SK-N-SH (cell line): ENCODE measurements around the gene BMI1. TPM values are rescaled to one million over a fixed set of nuclear protein-coding genes. Genes with fewer than 3 reads are reported as not detected.

Experiments used
- CTCF ChIA-PET: fragments of 300-600, 350-600 bp; formaldehyde crosslinking; extraction: SDS; loops from one replicate; lab custom pipeline; 2021; lab: Yijun Ruan, JAX
- POLR2A ChIA-PET: fragments of 350-600 bp; sonication (Branson Sonifier 250); formaldehyde crosslinking; extraction: SDS; loops from one replicate; lab custom pipeline; 2020; ENCODE audit warnings: antibody characterized with exemption, inconsistent platforms; lab: Yijun Ruan, JAX
- DNase-seq: peaks from one replicate; pipeline ENCODE4 v3.0.0; 2012
- H2AFZ ChIP-seq: fragments of 200-600 bp; sonication (generic); 2 replicates; pipeline ENCODE4 v1.8.1; 2016; ENCODE audit warnings: antibody characterized with exemption, mild to moderate bottlenecking, low read depth
- H3F3A ChIP-seq: fragments of 200-600 bp; sonication (generic); replicated peaks from 2 replicates; pipeline ENCODE3; 2016; ENCODE audit warnings: antibody characterized with exemption, mild to moderate bottlenecking; ENCODE audit not compliant: insufficient read depth
- H3K27ac ChIP-seq, 2 experiments: fragments of 200-500 bp in 1 of 2; fragments of 200-600 bp in 1 of 2; sonication (Bioruptor generic) in 1 of 2; sonication (generic), shearing (Covaris generic) in 1 of 2; 2 replicates each; pipeline versions ENCODE4 v1.5.1 to v1.6.1; 2014 to 2016; ENCODE audit warnings: low read depth in 2 of 2, inconsistent platforms in 1 of 2, low read length in 1 of 2, mild to moderate bottlenecking in 1 of 2, mixed read lengths in 1 of 2
- H3K27me3 ChIP-seq: fragments of 200-600 bp; sonication (generic), shearing (Covaris generic); 2 replicates; pipeline ENCODE4 v1.6.1; 2016; ENCODE audit warnings: mixed run types; ENCODE audit not compliant: insufficient read depth
- H3K36me3 ChIP-seq, 2 experiments: fragments of 200-500 bp in 1 of 2; fragments of 200-600 bp in 1 of 2; sonication (Bioruptor generic) in 1 of 2; sonication (generic) in 1 of 2; replicated peaks in 1 of 2; 2 replicates each; pipeline versions ENCODE3 to v1.5.1; 2014 to 2016; ENCODE audit warnings: low read length in 1 of 2, mild to moderate bottlenecking in 1 of 2; ENCODE audit not compliant: insufficient read depth in 2 of 2, control insufficient read depth in 1 of 2
- H3K4me1 ChIP-seq, 2 experiments: fragments of 200-500 bp in 1 of 2; fragments of 200-600 bp in 1 of 2; sonication (Bioruptor generic) in 1 of 2; sonication (generic), shearing (Covaris generic) in 1 of 2; 2 replicates each; pipeline versions ENCODE4 v1.5.1 to v1.6.1; 2014 to 2016; ENCODE audit warnings: low read depth in 1 of 2, low read length in 1 of 2, mixed run types in 1 of 2; ENCODE audit not compliant: insufficient read depth in 2 of 2, control insufficient read depth in 1 of 2
- H3K4me2 ChIP-seq: fragments of 200-600 bp; sonication (generic), shearing (Covaris generic); 2 replicates; pipeline ENCODE4 v1.6.1; 2017; ENCODE audit warnings: mixed run types
- H3K4me3 ChIP-seq, 2 experiments: fragments of 200-500 bp in 1 of 2; fragments of 200-600 bp in 1 of 2; sonication (Bioruptor generic) in 1 of 2; sonication (generic), shearing (Covaris generic) in 1 of 2; 2 replicates each; pipeline versions ENCODE4 v1.5.1 to v1.8.1; 2014 to 2016; ENCODE audit warnings: low read depth in 2 of 2, inconsistent platforms in 1 of 2, low read length in 1 of 2, mild to moderate bottlenecking in 1 of 2, mixed read lengths in 1 of 2, moderate library complexity in 1 of 2
- H3K79me2 ChIP-seq: fragments of 200-600 bp; sonication (generic); 2 replicates; pipeline ENCODE4 v1.8.1; 2017; ENCODE audit warnings: mild to moderate bottlenecking; ENCODE audit not compliant: insufficient read depth
- H3K9ac ChIP-seq: fragments of 200-600 bp; sonication (generic); 2 replicates; pipeline ENCODE4 v1.6.1; 2017; ENCODE audit warnings: mixed run types
- H3K9me2 ChIP-seq: fragments of 200-600 bp; sonication (generic); 2 replicates; pipeline ENCODE4 v1.6.1; 2017; ENCODE audit warnings: mixed run types
- H3K9me3 ChIP-seq: fragments of 200-600 bp; sonication (generic); 2 replicates; pipeline ENCODE4 v1.6.1; 2017; ENCODE audit warnings: mixed run types, mild to moderate bottlenecking, moderate library complexity
- H4K20me1 ChIP-seq: fragments of 200-600 bp; sonication (generic); 2 replicates; pipeline ENCODE4 v1.6.1; 2017; ENCODE audit warnings: mild to moderate bottlenecking, mixed run types; ENCODE audit not compliant: insufficient read depth
- CHD2 ChIP-seq: fragments of 150-350 bp; IDR thresholded peaks from 2 replicates; pipeline ENCODE4 v1.6.1; 2018; ENCODE audit warnings: low read length; ENCODE audit not compliant: partially characterized antibody
- ELF1 ChIP-seq: IDR thresholded peaks from 2 replicates; pipeline ENCODE4 v1.4.0; 2012
- EZH2phosphoT487 ChIP-seq: fragments of 200-600 bp; sonication (generic); IDR thresholded peaks from 2 replicates; pipeline ENCODE4 v1.6.1; 2017; ENCODE audit warnings: low read depth, mixed run types, mild to moderate bottlenecking, antibody characterized with exemption, moderate library complexity, borderline replicate concordance
- FOSL2 ChIP-seq: IDR thresholded peaks from 2 replicates; pipeline ENCODE4 v1.4.0; 2012; ENCODE audit warnings: low read depth, mild to moderate bottlenecking, moderate library complexity, borderline replicate concordance
- FOXJ3 ChIP-seq: sonication (generic); formaldehyde crosslinking; IDR thresholded peaks from 2 replicates; pipeline ENCODE4 v1.5.1; 2020; ENCODE audit warnings: mild to moderate bottlenecking, missing genetic modification reagents
- GABPA ChIP-seq: IDR thresholded peaks from 2 replicates; pipeline ENCODE4 v1.4.0; 2012; ENCODE audit warnings: low read depth, mild to moderate bottlenecking
- IRF3 ChIP-seq: fragments of 150-350 bp; IDR thresholded peaks from 2 replicates; pipeline ENCODE4 v1.6.1; 2016; ENCODE audit warnings: mild to moderate bottlenecking, low read depth, low read length
- JUND ChIP-seq: IDR thresholded peaks from 2 replicates; pipeline ENCODE4 v1.4.0; 2012
- MAX ChIP-seq: IDR thresholded peaks from 2 replicates; pipeline ENCODE4 v1.4.0; 2012; ENCODE audit warnings: low read depth
- NFIC ChIP-seq: IDR thresholded peaks from 2 replicates; pipeline ENCODE4 v1.4.0; 2012; ENCODE audit warnings: borderline replicate concordance
- POLR2AphosphoS5 ChIP-seq: IDR thresholded peaks from 2 replicates; pipeline ENCODE4 v1.6.1; 2012; ENCODE audit warnings: low read depth, low read length
- RAD21 ChIP-seq: IDR thresholded peaks from 2 replicates; pipeline ENCODE4 v1.6.1; 2012; ENCODE audit warnings: mild to moderate bottlenecking, low read length
- RCOR1 ChIP-seq: fragments of 150-350 bp; IDR thresholded peaks from 2 replicates; pipeline ENCODE4 v1.6.1; 2017; ENCODE audit warnings: antibody characterized with exemption, low read length
- REST ChIP-seq: IDR thresholded peaks from 2 replicates; pipeline ENCODE4 v1.6.1; 2012; ENCODE audit warnings: mild to moderate bottlenecking, low read depth, low read length, moderate library complexity
- RFX5 ChIP-seq: IDR thresholded peaks from 2 replicates; pipeline ENCODE4 v1.6.1; 2012; ENCODE audit warnings: mild to moderate bottlenecking, improper control_type of control experiment, low read length
- RXRA ChIP-seq: IDR thresholded peaks from 2 replicates; pipeline ENCODE4 v1.4.0; 2012; ENCODE audit warnings: low read depth, mild to moderate bottlenecking, borderline replicate concordance
- TAF1 ChIP-seq: IDR thresholded peaks from 2 replicates; pipeline ENCODE4 v1.6.1; 2012; ENCODE audit warnings: low read depth, mild to moderate bottlenecking, low read length, moderate library complexity, borderline replicate concordance
- ZBTB33 ChIP-seq: IDR thresholded peaks from 2 replicates; pipeline ENCODE4 v1.4.0; 2012; ENCODE audit warnings: low read depth, borderline replicate concordance
- WGBS: methylation state at CpG from one replicate; pipeline ENCODE4 v1.1.6; 2017; ENCODE audit warnings: low lambda C conversion rate; 5-methylcytosine and 5-hydroxymethylcytosine counted together
- polyA plus RNA-seq, 3 experiments: library from polyadenylated mRNA; depleted of rRNA; stranded (reverse); fragments of >200 nt; gene quantifications; 2 replicates each; pipeline ENCODE4 v1.2.3, GENCODE V29; 2012

BMI1 gene
- polyA plus RNA-seq, 1 of the 3 experiments (the other 2 are of a cell fraction) = 15.5 TPM

- H3K27ac ChIP-seq = no peak overlapping the region
- no peak overlapping the region for H3K9ac ChIP-seq
- H3K9me3 ChIP-seq = no peaks in the 10 kb centered on the region
- H4K20me1 ChIP-seq = no peaks in the 10 kb centered on the region
- no peaks in the 10 kb centered on the region for H3K36me3 ChIP-seq
- WGBS = 4% methylated on average over 2 of the region's 2 CpGs
- H3K27me3 ChIP-seq = no peaks in the 10 kb centered on the region
- ChIA-PET CTCF (no interaction called here), POLR2A (no interaction called here)
- no peak for TF ChIP-seq NFIC
- no peak for TF ChIP-seq RCOR1
- TF ChIP-seq RXRA = no peak
- no peak overlapping the region for H3K4me2 ChIP-seq
- H3F3A ChIP-seq = no peaks in the 10 kb centered on the region
- H3K4me3 ChIP-seq = no peak overlapping the region
- no peaks in the 10 kb centered on the region for H3K9me2 ChIP-seq
- no peak overlapping the region for H2AFZ ChIP-seq
- no peaks in the 10 kb centered on the region for H3K79me2 ChIP-seq
- no peaks in the 10 kb centered on the region for H3K4me1 ChIP-seq
- no peak for DNase-seq
These were observed 26.2 kb upstream of the BMI1 start for GRCh38 chr10:22294694-22295093.

GRCh38 chr10:22301193-22301592 is 19.7 kb upstream of the BMI1 start:
- no peak overlapping the region for H3K4me2 ChIP-seq
- H2AFZ ChIP-seq = no peak overlapping the region
- DNase-seq = no peak
- H3K9me3 ChIP-seq = 0 out of 2 replicates have a peak, but pooled peaks cover 3% of the 10 kb centered on the region
- H3K4me1 ChIP-seq = no peaks in the 10 kb centered on the region
- POLR2A ChIA-PET = no interaction called here
- no peak overlapping the region for H3K9ac ChIP-seq
- H3K79me2 ChIP-seq = no peaks in the 10 kb centered on the region
- no peak overlapping the region for H3K27ac ChIP-seq
- H3K27me3 ChIP-seq = no peaks in the 10 kb centered on the region
- WGBS = 80% methylated on average over 4 of the region's 4 CpGs
- H3K4me3 ChIP-seq = no peak overlapping the region
- no peaks in the 10 kb centered on the region for H4K20me1 ChIP-seq
- TF ChIP-seq IRF3 (no peak), EZH2phosphoT487 (no peak), REST (no peak), POLR2AphosphoS5 (no peak), MAX (no peak), CHD2 (no peak), ZBTB33 (no peak), RAD21 (no peak; the same call in 1 of the 2 replicates), FOXJ3 (CRISPR knock-in tag) (no peak), ELF1 (no peak), FOSL2 (no peak), TAF1 (no peak), GABPA (no peak), JUND (no peak), RFX5 (no peak)
- CTCF ChIA-PET = interaction anchor here (0.6 kb wide), 1 partner anchor 25 kb away, joined by 3 read pairs; no protein-coding TSS in a partner anchor
- H3K9me2 ChIP-seq = no peaks in the 10 kb centered on the region
- H3F3A ChIP-seq = no peaks in the 10 kb centered on the region
- H3K36me3 ChIP-seq = no peaks in the 10 kb centered on the region
